HFFc6 (cell line): ENCODE data around the gene WNT7A. TPM values are rescaled to one million over a fixed set of nuclear protein-coding genes. Genes with fewer than 3 reads are reported as not detected.

ENCODE experiments used
- DNase-seq: peaks from one replicate; pipeline ENCODE4 v3.0.0-alpha.2; 2018
- H3K27ac Mint-ChIP-seq: 2 replicates; pipeline ENCODE4 v1.8.0; 2020; ENCODE audit warnings: mild to moderate bottlenecking, mixed read lengths
- H3K27me3 Mint-ChIP-seq: 2 replicates; pipeline ENCODE4 v1.8.0; 2021; ENCODE audit warnings: mild to moderate bottlenecking, moderate library complexity, mixed read lengths; ENCODE audit not compliant: insufficient read depth
- H3K36me3 Mint-ChIP-seq: 2 replicates; pipeline ENCODE4 v1.8.0; 2021; ENCODE audit warnings: low read depth, mixed read lengths
- H3K4me1 Mint-ChIP-seq: 2 replicates; pipeline ENCODE4 v1.8.0; 2020; ENCODE audit warnings: low read depth, mixed read lengths
- H3K4me3 Mint-ChIP-seq: 2 replicates; pipeline ENCODE4 v1.8.0; 2020; ENCODE audit warnings: mild to moderate bottlenecking, moderate library complexity, mixed read lengths
- H3K9me3 Mint-ChIP-seq: 2 replicates; pipeline ENCODE4 v1.8.0; 2020; ENCODE audit warnings: mild to moderate bottlenecking, mixed read lengths
- total RNA-seq, 6 experiments: library from RNA; stranded (reverse); fragmentation: NEBNext Ultra II Directional; extraction: Animal tissue kit (Norgen Biotek cat#: 25700); gene quantifications; 2 replicates in 1 of 6; 3 replicates in 5 of 6; pipeline ENCODE4 v1.2.3, GENCODE V29; 2021
- TF ChIP-seq, protein P1 (sequence below): fragments of 200-600 bp; sonication (generic); IDR thresholded peaks from 2 replicates; pipeline ENCODE4 v1.5.0; 2021; ENCODE audit warnings: antibody characterized with exemption, mild to moderate bottlenecking

Gene WNT7A
- total RNA-seq, 6 experiments from 2014 or later: not detected

DNA sequence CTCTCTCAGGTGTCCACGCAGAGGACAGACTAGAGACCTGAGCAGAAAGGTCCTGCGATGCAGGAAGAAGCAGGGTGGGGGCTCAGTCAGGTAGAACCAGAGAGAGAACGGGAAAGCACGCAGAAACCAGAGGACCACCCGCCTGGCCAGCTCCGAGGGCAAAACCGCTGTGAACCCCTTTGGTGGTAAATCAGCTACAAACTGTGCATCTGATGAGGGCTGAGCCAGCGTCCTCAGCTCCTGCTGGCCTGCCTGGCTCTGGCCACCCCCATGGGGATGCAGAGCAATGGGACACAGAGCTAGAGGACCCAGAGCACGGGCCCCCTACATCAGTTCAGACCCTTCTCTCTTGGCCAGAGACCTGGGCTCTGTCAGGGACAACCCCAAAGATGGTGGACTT is 44.6 kb downstream of the WNT7A start:
- TF ChIP-seq, protein P1, sequence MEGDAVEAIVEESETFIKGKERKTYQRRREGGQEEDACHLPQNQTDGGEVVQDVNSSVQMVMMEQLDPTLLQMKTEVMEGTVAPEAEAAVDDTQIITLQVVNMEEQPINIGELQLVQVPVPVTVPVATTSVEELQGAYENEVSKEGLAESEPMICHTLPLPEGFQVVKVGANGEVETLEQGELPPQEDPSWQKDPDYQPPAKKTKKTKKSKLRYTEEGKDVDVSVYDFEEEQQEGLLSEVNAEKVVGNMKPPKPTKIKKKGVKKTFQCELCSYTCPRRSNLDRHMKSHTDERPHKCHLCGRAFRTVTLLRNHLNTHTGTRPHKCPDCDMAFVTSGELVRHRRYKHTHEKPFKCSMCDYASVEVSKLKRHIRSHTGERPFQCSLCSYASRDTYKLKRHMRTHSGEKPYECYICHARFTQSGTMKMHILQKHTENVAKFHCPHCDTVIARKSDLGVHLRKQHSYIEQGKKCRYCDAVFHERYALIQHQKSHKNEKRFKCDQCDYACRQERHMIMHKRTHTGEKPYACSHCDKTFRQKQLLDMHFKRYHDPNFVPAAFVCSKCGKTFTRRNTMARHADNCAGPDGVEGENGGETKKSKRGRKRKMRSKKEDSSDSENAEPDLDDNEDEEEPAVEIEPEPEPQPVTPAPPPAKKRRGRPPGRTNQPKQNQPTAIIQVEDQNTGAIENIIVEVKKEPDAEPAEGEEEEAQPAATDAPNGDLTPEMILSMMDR: no peak
- no peaks in the 10 kb centered on the region for H3K36me3 Mint-ChIP-seq
- no peak for DNase-seq
- peaks cover 17% of the 10 kb centered on the region for H3K27me3 Mint-ChIP-seq
- H3K4me1 Mint-ChIP-seq: no peaks in the 10 kb centered on the region
- H3K4me3 Mint-ChIP-seq: no peak overlapping the region
- no peak overlapping the region for H3K27ac Mint-ChIP-seq
- peaks cover 11% of the 10 kb centered on the region; the same call in 1 of the 2 replicates for H3K9me3 Mint-ChIP-seq

DNA sequence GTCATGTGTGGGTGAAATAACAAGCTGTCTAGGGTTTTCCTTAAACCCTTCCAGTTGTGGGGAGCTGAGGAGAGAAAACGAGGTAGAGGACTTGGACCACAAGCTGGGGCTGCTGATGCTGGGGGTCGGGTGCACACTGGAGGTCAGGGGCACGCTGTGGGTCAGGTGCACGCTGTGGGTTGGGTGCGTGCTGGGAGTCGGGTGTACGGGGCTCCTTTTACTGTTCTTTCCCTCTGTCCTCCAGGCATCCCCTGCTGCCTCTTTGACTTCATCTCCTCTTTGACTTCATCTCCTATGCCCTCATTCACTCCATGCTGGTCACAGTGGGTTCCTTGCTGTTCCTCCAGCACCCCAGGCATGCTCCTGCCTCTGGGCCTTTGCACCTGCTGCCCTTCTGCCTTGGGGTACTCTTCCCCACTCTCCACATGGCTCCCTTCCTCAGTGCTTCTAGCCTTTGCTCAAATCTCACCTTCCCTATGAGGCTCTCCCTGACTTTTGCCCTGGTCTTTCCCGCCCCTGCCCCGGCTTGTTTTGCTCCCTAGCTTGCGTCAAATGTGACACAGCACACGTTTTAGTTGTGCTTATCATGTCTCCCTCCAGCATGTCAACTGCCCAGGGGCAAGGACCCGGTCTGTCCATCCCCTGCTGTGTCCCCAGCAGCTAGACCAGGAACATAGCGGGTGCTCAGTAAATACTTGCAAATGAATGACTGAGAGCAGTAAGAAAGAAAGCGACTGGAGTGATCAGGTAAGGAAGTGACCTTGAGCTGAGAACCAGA is 45.4 kb downstream of the WNT7A start:
- DNase-seq: no peak
- Mint-ChIP-seq H3K27ac (no peak overlapping the region), H3K4me3 (no peak overlapping the region), H3K36me3 (no peaks in the 10 kb centered on the region), H3K9me3 (peaks cover 11% of the 10 kb centered on the region; the same call in 1 of the 2 replicates), H3K4me1 (no peaks in the 10 kb centered on the region), H3K27me3 (peaks cover 17% of the 10 kb centered on the region)
- TF ChIP-seq, protein P1: no peak

DNA sequence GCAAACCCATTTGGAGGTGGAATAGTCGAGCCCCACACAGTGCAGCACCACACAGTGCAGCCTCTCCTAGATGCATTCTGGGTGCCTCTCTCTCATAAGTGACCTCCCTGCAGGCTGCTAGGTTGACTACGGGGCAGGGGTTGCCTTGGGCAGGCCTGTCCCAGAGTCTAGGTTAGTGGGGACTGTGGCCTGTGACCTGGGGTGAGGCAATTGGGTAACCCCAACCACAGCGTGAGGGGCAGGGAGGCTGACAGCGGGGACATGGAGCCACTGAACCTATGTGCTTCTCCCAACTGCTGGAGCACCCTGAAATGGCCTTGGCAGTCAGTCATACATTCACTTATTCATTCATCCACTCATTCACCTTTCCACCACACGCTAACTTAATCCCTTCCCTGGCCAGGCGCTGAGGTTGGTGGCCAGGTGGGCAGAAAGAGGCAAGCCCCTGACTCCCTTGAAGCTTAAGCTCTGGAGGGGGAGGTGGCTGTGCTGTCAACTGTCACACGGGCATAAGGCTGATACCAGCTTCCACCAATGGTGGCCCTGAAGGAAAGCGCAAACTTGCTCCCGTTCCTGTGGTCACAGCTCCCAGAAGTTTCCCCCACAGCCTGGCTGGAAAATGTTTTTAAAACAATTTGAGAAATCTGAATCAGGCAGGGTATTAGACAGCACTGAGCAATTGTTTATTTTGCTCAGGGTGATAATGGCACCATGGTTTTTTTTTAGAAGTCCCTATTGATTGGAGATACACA is 46.2 kb downstream of the WNT7A start:
- Mint-ChIP-seq H3K4me1 (no peaks in the 10 kb centered on the region), H3K27ac (no peak overlapping the region), H3K36me3 (no peaks in the 10 kb centered on the region), H3K27me3 (peaks cover 13% of the 10 kb centered on the region), H3K4me3 (no peak overlapping the region), H3K9me3 (peaks cover 11% of the 10 kb centered on the region; the same call in 1 of the 2 replicates)
- DNase-seq: no peak
- TF ChIP-seq, protein P1: no peak

DNA sequence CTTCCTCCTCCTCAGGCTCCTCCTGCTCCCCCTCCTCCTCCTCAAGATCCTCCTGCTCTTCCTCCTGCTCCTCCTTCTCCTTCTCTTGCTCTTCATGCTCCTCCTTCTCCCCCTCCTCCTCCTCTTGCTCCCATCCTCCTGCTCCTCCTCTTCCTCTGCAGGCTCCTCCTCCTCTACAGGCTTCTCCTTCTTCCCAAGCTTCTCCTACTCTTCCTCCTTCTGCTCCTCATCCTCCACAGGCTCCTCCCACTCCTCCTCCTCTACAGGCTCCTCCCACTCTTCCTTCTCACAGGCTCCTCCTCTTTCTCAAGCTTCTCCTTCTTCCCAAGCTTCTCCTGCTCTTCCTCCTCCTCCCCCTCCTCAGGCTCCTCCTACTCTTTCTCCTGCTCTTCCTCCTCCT is 47.7 kb downstream of the WNT7A start:
- no peak for DNase-seq
- Mint-ChIP-seq H3K4me1 (no peaks in the 10 kb centered on the region), H3K27me3 (peaks cover 16% of the 10 kb centered on the region), H3K9me3 (peaks cover 11% of the 10 kb centered on the region; the same call in 1 of the 2 replicates), H3K27ac (no peak overlapping the region), H3K4me3 (no peak overlapping the region), H3K36me3 (no peaks in the 10 kb centered on the region)
- TF ChIP-seq, protein P1: no peak

DNA sequence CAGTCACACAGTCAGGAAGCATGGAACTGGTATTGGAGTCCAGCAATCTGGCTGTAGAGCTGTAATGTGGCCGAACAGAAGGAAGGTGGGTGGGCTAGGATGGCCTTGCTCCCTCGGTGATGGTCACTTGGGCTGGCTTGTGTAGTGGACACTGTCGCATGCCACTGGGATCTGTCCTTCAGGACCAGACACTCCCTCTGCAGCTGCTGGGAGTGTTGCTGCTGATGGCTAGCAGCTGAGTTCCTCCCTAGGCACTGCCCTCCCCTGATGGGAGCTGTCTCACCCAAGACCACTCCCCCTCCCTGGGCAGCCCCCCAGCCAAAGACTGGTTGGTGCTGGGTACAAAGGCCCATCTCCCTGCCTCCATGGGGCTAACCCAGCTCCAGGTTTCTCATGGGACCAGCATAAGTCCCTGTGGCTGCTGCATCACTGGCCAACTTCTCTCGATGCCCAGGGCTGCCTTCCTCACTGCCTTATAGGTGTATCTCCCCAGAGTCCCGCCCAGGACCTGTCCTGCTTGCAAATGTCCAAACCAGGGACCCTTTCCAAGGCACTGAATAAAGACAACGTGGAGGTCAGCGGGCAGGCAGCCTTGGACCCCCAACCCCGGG is 48.4 kb downstream of the WNT7A start:
- TF ChIP-seq, protein P1: no peak
- H3K27me3 Mint-ChIP-seq: peaks cover 17% of the 10 kb centered on the region
- no peaks in the 10 kb centered on the region for H3K36me3 Mint-ChIP-seq
- H3K9me3 Mint-ChIP-seq: peaks cover 15% of the 10 kb centered on the region; the same call in 1 of the 2 replicates
- no peak overlapping the region for H3K27ac Mint-ChIP-seq
- no peaks in the 10 kb centered on the region for H3K4me1 Mint-ChIP-seq
- no peak overlapping the region for H3K4me3 Mint-ChIP-seq
- DNase-seq: no peak
